Motor neuron (in vitro differentiated cells): ENCODE data around the gene TGIF2LX. TPM values are rescaled to one million over a fixed set of nuclear protein-coding genes. Genes with fewer than 3 reads are reported as not detected.
"Not testable (repeated sequence)": the region's sequence is repeated elsewhere in the genome, so short reads cannot be mapped to it uniquely, and the experiment has no call there.

Source experiments
- ATAC-seq, 8 experiments: fragments of 200-7000 bp; cut with Tn5 transposase; replicated peaks in 6 of 8; 2 replicates each; pipeline ENCODE4 v1.8.0; 2021; ENCODE audit warnings: mild to moderate bottlenecking in 8 of 8, moderate library complexity in 8 of 8
- H3K27ac ChIP-seq, 2 donors: fragments of 250-450 bp; sonication (Bioruptor Pico); 2 replicates each; pipeline ENCODE4 v1.9.0; 2021; ENCODE audit warnings: antibody characterized with exemption in 2 of 2, mild to moderate bottlenecking in 2 of 2, moderate library complexity in 1 of 2
- H3K4me1 ChIP-seq, 2 donors: fragments of 250-450 bp; sonication (Bioruptor Pico); replicated peaks in 1 of 2; 2 replicates each; pipeline ENCODE4 v1.6.1; 2021; ENCODE audit warnings: antibody characterized with exemption in 2 of 2, mild to moderate bottlenecking in 2 of 2, moderate library complexity in 1 of 2
- H3K4me3 ChIP-seq, 5 donors: fragments of 250-450 bp; sonication (Bioruptor Pico); 2 replicates each; pipeline ENCODE4 v1.9.0; 2021; ENCODE audit warnings: antibody characterized with exemption in 5 of 5, mild to moderate bottlenecking in 5 of 5, moderate library complexity in 4 of 5
- WGBS, 10 experiments: fragments of 450-650 bp; shearing (Covaris generic); methylation state at CpG; one replicate each; pipeline ENCODE4 v1.0.0; 2022; 5-methylcytosine and 5-hydroxymethylcytosine counted together
- in situ Hi-C, 9 experiments: fragments of 400-800 bp; cut with MboI; loops; one replicate each; pipeline ENCODE4 v1.15.0; 2021; ENCODE audit warnings: low sequenced_read_pairs in 9 of 9, low pct_unique_long_range_greater_than_20kb in 2 of 9; ENCODE audit not compliant: unreplicated experiment in 9 of 9
- total RNA-seq, 8 experiments: library from RNA; unstranded; fragments of 300-600 nt; gene quantifications; 2 replicates each; pipeline versions ENCODE4 v1.2.3 to v1.2.4, GENCODE V29; 2022

Gene TGIF2LX
- total RNA-seq: not detected

DNA sequence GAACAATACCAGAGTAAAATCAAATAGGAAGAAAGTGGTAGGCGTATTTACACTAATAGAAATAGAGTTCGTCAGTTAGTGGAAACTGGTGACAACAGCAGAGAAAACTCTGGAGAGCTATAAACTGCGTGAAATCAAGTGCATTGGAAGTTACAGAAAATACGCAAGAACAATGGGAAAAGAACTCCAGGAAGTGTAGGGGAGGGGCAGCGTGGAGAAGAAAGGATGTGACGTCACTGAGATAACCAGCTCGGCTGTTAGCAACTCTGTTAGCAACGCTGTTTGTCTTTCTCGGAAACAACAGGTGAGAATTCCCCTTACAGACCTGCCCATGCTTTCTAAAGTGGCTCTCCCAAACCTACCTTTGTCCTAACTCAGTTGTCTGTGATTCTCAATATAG, at the start of gene TGIF2LX:
TGIF2LX (plus strand) TSS at position 244 of the 400 bp plus-strand sequence. CDS start 178 bp downstream, outside the sequence.
- not testable (repeated sequence) for H3K27ac ChIP-seq, ATAC-seq

GRCh38 chrX:89922338-89922934, 728 bp downstream of the TGIF2LX start:
- ATAC-seq, H3K27ac ChIP-seq, in situ Hi-C loops, H3K4me1 ChIP-seq, H3K4me3 ChIP-seq: not testable (repeated sequence)
- WGBS, 10 experiments: 83% methylated on average over 2 of the region's 18 CpGs; no CpG with 5 or more reads in 9 of the 10 experiments

More for the DNA sequence above, at the start of gene TGIF2LX:
- WGBS, 10 experiments: 0 to 95% (median 78%) methylated on average over 1 to 6 of the region's 9 CpGs; no CpG with 5 or more reads in 3 of the 10 experiments
- H3K4me1 ChIP-seq, in situ Hi-C loops, H3K4me3 ChIP-seq: not testable (repeated sequence)

DNA sequence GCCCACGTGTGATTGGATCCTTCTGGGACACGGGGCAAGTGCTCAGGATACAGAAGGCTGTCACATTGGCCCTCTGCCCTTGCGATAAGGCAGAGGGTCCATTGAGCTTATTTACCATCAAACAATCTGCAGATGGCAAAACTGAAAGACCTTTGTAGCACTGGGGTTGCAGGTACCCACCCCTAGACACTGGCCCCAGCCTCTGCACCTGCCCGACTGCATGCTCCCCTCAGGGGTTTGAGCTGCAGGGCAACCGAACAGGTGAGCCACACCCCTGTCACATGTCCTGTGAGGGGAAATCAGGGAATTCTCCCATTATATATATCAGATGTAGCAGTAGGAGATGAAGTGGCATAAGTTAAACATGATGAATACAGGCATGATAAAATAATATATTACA, 21.4 kb downstream of the TGIF2LX start:
- in situ Hi-C loops, H3K4me1 ChIP-seq, H3K27ac ChIP-seq, ATAC-seq, H3K4me3 ChIP-seq: not testable (repeated sequence)
- no CpG with 5 or more reads among the region's 5 CpGs for WGBS, 10 experiments

DNA sequence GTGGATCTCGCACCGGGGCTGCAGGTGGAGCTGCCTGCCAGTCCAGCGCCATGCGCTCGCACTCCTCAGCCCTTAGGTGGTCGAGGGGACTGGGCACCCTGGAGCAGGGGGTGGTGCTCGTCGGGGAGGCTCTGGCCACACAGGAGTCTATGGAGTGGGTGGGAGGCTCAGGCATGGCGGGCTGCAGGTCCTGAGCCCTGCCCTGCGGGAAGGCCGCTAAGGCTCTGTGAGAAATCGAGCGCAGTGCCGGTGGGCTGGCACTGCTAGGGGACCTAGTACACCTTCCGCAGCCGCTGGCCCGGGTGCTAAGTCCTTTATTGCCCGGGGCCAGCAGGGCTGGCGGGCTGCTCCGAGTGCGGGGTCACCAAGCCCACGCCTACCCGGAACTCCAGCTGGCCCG, 43.9 kb downstream of the TGIF2LX start:
- in situ Hi-C loops, H3K27ac ChIP-seq, H3K4me3 ChIP-seq, ATAC-seq, H3K4me1 ChIP-seq: not testable (repeated sequence)
- 92% methylated on average over 5 of the region's 24 CpGs; no CpG with 5 or more reads in 9 of the 10 experiments for WGBS, 10 experiments
